ENCODE results near the gene GPR119.
"Not testable (repeated sequence)": the region's sequence is repeated elsewhere in the genome, so short reads cannot be mapped to it uniquely, and the experiment has no call there.

Gene GPR119

DNA sequence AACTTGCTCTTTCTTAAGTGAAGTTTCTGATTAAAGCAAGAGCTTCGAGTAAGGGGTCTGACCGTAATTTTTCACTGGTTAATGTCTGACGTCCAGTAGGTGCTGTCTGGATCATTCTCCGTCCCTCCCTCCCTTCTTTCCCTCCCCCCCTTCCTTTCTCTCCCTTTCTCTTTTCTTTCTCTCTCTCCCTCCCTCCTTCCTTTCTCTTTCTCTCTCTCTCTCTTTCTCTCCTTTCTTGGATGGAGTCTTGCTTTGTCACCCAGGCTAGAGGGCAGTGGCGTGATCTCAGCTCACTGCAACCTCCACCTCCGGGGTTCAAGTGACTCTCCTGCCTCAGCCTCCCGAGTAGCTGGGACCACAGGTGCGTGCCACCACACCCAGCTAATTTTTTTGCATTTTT, 46.6 kb downstream of the GPR119 start:
- DNase-seq = not testable (repeated sequence)

GRCh38 chrX:130336531-130336930, 48.9 kb downstream of the GPR119 start:
- no peak for DNase-seq
